ENCODE results near the gene USP8.

Gene USP8

GRCh38 chr15:50426428-50426827 is 2.2 kb downstream of the USP8 start:
- H3K9ac ChIP-seq (ENCODE audit: low read length) = no peak overlapping the region
- H3K79me2 ChIP-seq (ENCODE audit: control insufficient read depth, insufficient read depth, low read length) = peaks cover 48% of the 10 kb centered on the region
- H3K27me3 ChIP-seq (ENCODE audit: insufficient read depth, low read length, poor library complexity) = no peaks in the 10 kb centered on the region
- WGBS (ENCODE audit: extremely low coverage, insufficient coverage, low lambda C conversion rate) = no CpG with 5 or more reads among the region's 9 CpGs
- peaks cover 9% of the 10 kb centered on the region for H3K79me1 ChIP-seq (ENCODE audit: low read length)
- no peak overlapping the region for H4K8ac ChIP-seq (ENCODE audit: low read depth, low read length)
- no peak overlapping the region for H2AK5ac ChIP-seq (ENCODE audit: low read length)
- no peak overlapping the region for H2BK120ac ChIP-seq (ENCODE audit: low read depth, low read length)
- H3K4me3 ChIP-seq (ENCODE audit: low read length) = no peak overlapping the region
- H3K23ac ChIP-seq (ENCODE audit: low read length) = no peak overlapping the region
- no peak overlapping the region for H3K4me2 ChIP-seq (ENCODE audit: low read length)
- peaks cover 2% of the 10 kb centered on the region for H3K4me1 ChIP-seq (ENCODE audit: control insufficient read depth, low read depth, low read length)
- DNase-seq = no peak
- H4K5ac ChIP-seq (ENCODE audit: low read length) = no peak overlapping the region
- H3K18ac ChIP-seq (ENCODE audit: low read length) = no peak overlapping the region
- no peak overlapping the region for H3K4ac ChIP-seq (ENCODE audit: low read depth, low read length)
- H3K36me3 ChIP-seq (ENCODE audit: control insufficient read depth, insufficient read depth, low read length) = no peaks in the 10 kb centered on the region
- no peak overlapping the region for H3K56ac ChIP-seq (ENCODE audit: low read length)
- H3K27ac ChIP-seq (ENCODE audit: low read depth, low read length) = no peak overlapping the region
- H2BK5ac ChIP-seq (ENCODE audit: low read length) = no peak overlapping the region
- H2BK15ac ChIP-seq (replicated peaks; ENCODE audit: low read depth) = no peak overlapping the region

GRCh38 chr15:50431204-50431603 is 7.0 kb downstream of the USP8 start:
- Histone ChIP-seq H4K5ac (ENCODE audit: low read length) (no peak overlapping the region), H3K18ac (ENCODE audit: low read length) (no peak overlapping the region), H3K9ac (ENCODE audit: low read length) (no peak overlapping the region), H3K56ac (ENCODE audit: low read length) (no peak overlapping the region), H3K79me2 (ENCODE audit: control insufficient read depth, insufficient read depth, low read length) (peaks cover 39% of the 10 kb centered on the region), H3K23ac (ENCODE audit: low read length) (no peak overlapping the region), H3K4ac (ENCODE audit: low read depth, low read length) (no peak overlapping the region), H3K4me3 (ENCODE audit: low read length) (no peak overlapping the region), H3K79me1 (ENCODE audit: low read length) (peaks cover 9% of the 10 kb centered on the region), H4K8ac (ENCODE audit: low read depth, low read length) (no peak overlapping the region), H3K4me2 (ENCODE audit: low read length) (no peak overlapping the region), H3K36me3 (ENCODE audit: control insufficient read depth, insufficient read depth, low read length) (no peaks in the 10 kb centered on the region), H2BK120ac (ENCODE audit: low read depth, low read length) (no peak overlapping the region), H2AK5ac (ENCODE audit: low read length) (no peak overlapping the region), H3K27me3 (ENCODE audit: insufficient read depth, low read length, poor library complexity) (no peaks in the 10 kb centered on the region), H3K27ac (ENCODE audit: low read depth, low read length) (no peak overlapping the region), H2BK15ac (replicated peaks; ENCODE audit: low read depth) (no peak overlapping the region), H2BK5ac (ENCODE audit: low read length) (no peak overlapping the region), H3K4me1 (ENCODE audit: control insufficient read depth, low read depth, low read length) (no peaks in the 10 kb centered on the region)
- DNase-seq = no peak
- no CpG with 5 or more reads among the region's 1 CpG for WGBS (ENCODE audit: extremely low coverage, insufficient coverage, low lambda C conversion rate)

GRCh38 chr15:50432230-50432629 is 8.0 kb downstream of the USP8 start:
- no CpG with 5 or more reads among the region's 2 CpGs for WGBS (ENCODE audit: extremely low coverage, insufficient coverage, low lambda C conversion rate)
- no peak overlapping the region for H3K4me3 ChIP-seq (ENCODE audit: low read length)

GRCh38 chr15:50435772-50436171 is 11.6 kb downstream of the USP8 start:
- Histone ChIP-seq H3K4me2 (ENCODE audit: low read length) (no peak overlapping the region), H3K18ac (ENCODE audit: low read length) (no peak overlapping the region), H2AK5ac (ENCODE audit: low read length) (no peak overlapping the region), H3K79me1 (ENCODE audit: low read length) (peaks cover 3% of the 10 kb centered on the region), H3K79me2 (ENCODE audit: control insufficient read depth, insufficient read depth, low read length) (peaks cover 15% of the 10 kb centered on the region), H3K27ac (ENCODE audit: low read depth, low read length) (no peak overlapping the region), H3K4me1 (ENCODE audit: control insufficient read depth, low read depth, low read length) (no peaks in the 10 kb centered on the region), H3K56ac (ENCODE audit: low read length) (no peak overlapping the region), H2BK5ac (ENCODE audit: low read length) (no peak overlapping the region), H3K27me3 (ENCODE audit: insufficient read depth, low read length, poor library complexity) (no peaks in the 10 kb centered on the region), H3K36me3 (ENCODE audit: control insufficient read depth, insufficient read depth, low read length) (no peaks in the 10 kb centered on the region), H2BK15ac (replicated peaks; ENCODE audit: low read depth) (no peak overlapping the region), H3K23ac (ENCODE audit: low read length) (no peak overlapping the region), H3K4me3 (ENCODE audit: low read length) (no peak overlapping the region), H2BK120ac (ENCODE audit: low read depth, low read length) (no peak overlapping the region), H3K9ac (ENCODE audit: low read length) (no peak overlapping the region), H3K4ac (ENCODE audit: low read depth, low read length) (no peak overlapping the region), H4K8ac (ENCODE audit: low read depth, low read length) (no peak overlapping the region), H4K5ac (ENCODE audit: low read length) (no peak overlapping the region)
- no peak for DNase-seq
- no CpG with 5 or more reads among the region's 2 CpGs for WGBS (ENCODE audit: extremely low coverage, insufficient coverage, low lambda C conversion rate)

More at GRCh38 chr15:50432230-50432629, 8.0 kb downstream of the USP8 start:
- H3K27me3 ChIP-seq (ENCODE audit: insufficient read depth, low read length, poor library complexity) = no peaks in the 10 kb centered on the region
- no peak for DNase-seq
- H2BK15ac ChIP-seq (replicated peaks; ENCODE audit: low read depth) = no peak overlapping the region
- H2AK5ac ChIP-seq (ENCODE audit: low read length) = no peak overlapping the region
- no peak overlapping the region for H3K4ac ChIP-seq (ENCODE audit: low read depth, low read length)
- H3K4me2 ChIP-seq (ENCODE audit: low read length) = no peak overlapping the region
- no peaks in the 10 kb centered on the region for H3K4me1 ChIP-seq (ENCODE audit: control insufficient read depth, low read depth, low read length)
- H2BK120ac ChIP-seq (ENCODE audit: low read depth, low read length) = no peak overlapping the region
- H4K8ac ChIP-seq (ENCODE audit: low read depth, low read length) = no peak overlapping the region
- H3K27ac ChIP-seq (ENCODE audit: low read depth, low read length) = no peak overlapping the region
- H3K79me2 ChIP-seq (ENCODE audit: control insufficient read depth, insufficient read depth, low read length) = peaks cover 29% of the 10 kb centered on the region
- H3K23ac ChIP-seq (ENCODE audit: low read length) = no peak overlapping the region
- H3K9ac ChIP-seq (ENCODE audit: low read length) = no peak overlapping the region
- H3K79me1 ChIP-seq (ENCODE audit: low read length) = peaks cover 7% of the 10 kb centered on the region
- no peak overlapping the region for H3K18ac ChIP-seq (ENCODE audit: low read length)
- no peak overlapping the region for H4K5ac ChIP-seq (ENCODE audit: low read length)
- no peak overlapping the region for H3K56ac ChIP-seq (ENCODE audit: low read length)
- H3K36me3 ChIP-seq (ENCODE audit: control insufficient read depth, insufficient read depth, low read length) = no peaks in the 10 kb centered on the region
- H2BK5ac ChIP-seq (ENCODE audit: low read length) = no peak overlapping the region

- no peak overlapping the region for H3K4ac ChIP-seq (ENCODE audit: low read depth, low read length)
- H3K4me2 ChIP-seq (ENCODE audit: low read length) = no peak overlapping the region
- no peak overlapping the region for H3K4me3 ChIP-seq (ENCODE audit: low read length)
- H3K23ac ChIP-seq (ENCODE audit: low read length) = no peak overlapping the region
- no peak overlapping the region for H3K9ac ChIP-seq (ENCODE audit: low read length)
- peaks cover 4% of the 10 kb centered on the region for H3K79me2 ChIP-seq (ENCODE audit: control insufficient read depth, insufficient read depth, low read length)
- H2BK15ac ChIP-seq (replicated peaks; ENCODE audit: low read depth) = no peak overlapping the region
- H2AK5ac ChIP-seq (ENCODE audit: low read length) = no peak overlapping the region
- no peak overlapping the region for H4K5ac ChIP-seq (ENCODE audit: low read length)
- H3K27ac ChIP-seq (ENCODE audit: low read depth, low read length) = no peak overlapping the region
- no CpG with 5 or more reads among the region's 8 CpGs for WGBS (ENCODE audit: extremely low coverage, insufficient coverage, low lambda C conversion rate)
- H3K27me3 ChIP-seq (ENCODE audit: insufficient read depth, low read length, poor library complexity) = no peaks in the 10 kb centered on the region
- H3K56ac ChIP-seq (ENCODE audit: low read length) = no peak overlapping the region
- H3K79me1 ChIP-seq (ENCODE audit: low read length) = peaks cover 1% of the 10 kb centered on the region
- H2BK5ac ChIP-seq (ENCODE audit: low read length) = no peak overlapping the region
- H3K36me3 ChIP-seq (ENCODE audit: control insufficient read depth, insufficient read depth, low read length) = no peaks in the 10 kb centered on the region
- no peak overlapping the region for H3K18ac ChIP-seq (ENCODE audit: low read length)
- H2BK120ac ChIP-seq (ENCODE audit: low read depth, low read length) = no peak overlapping the region
- DNase-seq = no peak
- no peaks in the 10 kb centered on the region for H3K4me1 ChIP-seq (ENCODE audit: control insufficient read depth, low read depth, low read length)
- no peak overlapping the region for H4K8ac ChIP-seq (ENCODE audit: low read depth, low read length)
Measured at GRCh38 chr15:50438251-50438650, 14.0 kb downstream of the USP8 start.

GRCh38 chr15:50440932-50441331 is 16.7 kb downstream of the USP8 start:
- H3K4me2 ChIP-seq (ENCODE audit: low read length) = no peak overlapping the region
- no peak overlapping the region for H2BK120ac ChIP-seq (ENCODE audit: low read depth, low read length)
- H3K27ac ChIP-seq (ENCODE audit: low read depth, low read length) = no peak overlapping the region
- no peak overlapping the region for H3K4me3 ChIP-seq (ENCODE audit: low read length)
- H3K4ac ChIP-seq (ENCODE audit: low read depth, low read length) = no peak overlapping the region
- no peak overlapping the region for H3K56ac ChIP-seq (ENCODE audit: low read length)
- peaks cover 1% of the 10 kb centered on the region for H3K79me1 ChIP-seq (ENCODE audit: low read length)
- H3K23ac ChIP-seq (ENCODE audit: low read length) = no peak overlapping the region
- WGBS (ENCODE audit: extremely low coverage, insufficient coverage, low lambda C conversion rate) = no CpG with 5 or more reads among the region's 5 CpGs
- H3K36me3 ChIP-seq (ENCODE audit: control insufficient read depth, insufficient read depth, low read length) = no peaks in the 10 kb centered on the region
- no peak overlapping the region for H2AK5ac ChIP-seq (ENCODE audit: low read length)
- no peak overlapping the region for H4K5ac ChIP-seq (ENCODE audit: low read length)
- no peak overlapping the region for H3K18ac ChIP-seq (ENCODE audit: low read length)
- no peak overlapping the region for H4K8ac ChIP-seq (ENCODE audit: low read depth, low read length)
- peaks cover 3% of the 10 kb centered on the region for H3K79me2 ChIP-seq (ENCODE audit: control insufficient read depth, insufficient read depth, low read length)
- H3K4me1 ChIP-seq (ENCODE audit: control insufficient read depth, low read depth, low read length) = no peaks in the 10 kb centered on the region
- no peak overlapping the region for H2BK15ac ChIP-seq (replicated peaks; ENCODE audit: low read depth)
- H3K9ac ChIP-seq (ENCODE audit: low read length) = no peak overlapping the region
- no peaks in the 10 kb centered on the region for H3K27me3 ChIP-seq (ENCODE audit: insufficient read depth, low read length, poor library complexity)
- H2BK5ac ChIP-seq (ENCODE audit: low read length) = no peak overlapping the region
- DNase-seq = no peak

Data from mesendoderm (in vitro differentiated cells).